ENCODE measurements around the gene TTLL11.

GRCh38 chr9:121781701-121782464, 311.2 kb downstream of the TTLL11 start:
- no peak for TF ChIP-seq CTCF (IDR thresholded peaks at IDR 0.05; ENCODE audit: low read depth, low read length, poor library complexity, severe bottlenecking)
- TF ChIP-seq EZH2phosphoT487 (IDR thresholded peaks at IDR 0.05; ENCODE audit: borderline replicate concordance, low read length) = no peak

Measured in DOHH2 (cell line).